HepG2 (cell line): Measurements from ENCODE around the gene RAPGEF6. TPM values are rescaled to one million over a fixed set of nuclear protein-coding genes. Genes with fewer than 3 reads are reported as not detected.

Source experiments
- ATAC-seq: fragments of 200-7000 bp; cut with Tn5 transposase; 3 replicates; pipeline ENCODE4 v1.9.1; 2020; ENCODE audit warnings: mild to moderate bottlenecking, moderate library complexity
- BruUV-seq: library from RNA; stranded (reverse); fragments of 400-500 nt; replicated peaks from 2 replicates; lab custom pipeline; 2021; lab: Mats Ljungman, UMichigan
- CTCF ChIA-PET: fragments of 300-600 bp; formaldehyde crosslinking; extraction: SDS; loops from one replicate; lab custom pipeline; 2021; ENCODE audit warnings: low total read pairs, inconsistent platforms, low intra/inter-chr PET ratio; lab: Yijun Ruan, JAX
- POLR2A ChIA-PET: fragments of 350-600 bp; sonication (Branson Sonifier 250); formaldehyde crosslinking; loops from one replicate; lab custom pipeline; 2020; ENCODE audit warnings: antibody characterized with exemption, inconsistent platforms; lab: Yijun Ruan, JAX
- DNase-seq: peaks from one replicate; pipeline ENCODE4 v3.0.0-alpha.2; 2015; ENCODE audit warnings: low spot score
- FAIRE-seq: peaks from 3 replicates; lab custom pipeline; 2011; peaks lifted over from hg19 to GRCh38; lab: Jason Lieb, UNC
- H2AFZ ChIP-seq: one replicate; pipeline ENCODE4 v1.6.1; 2011; ENCODE audit warnings: low read length, inconsistent platforms
- H3K27ac ChIP-seq: fragments of 300-600 bp; 3 replicates; pipeline ENCODE4 v1.8.0; 2011; ENCODE audit warnings: mixed run types, mild to moderate bottlenecking, mixed read lengths, low read length, inconsistent platforms; ENCODE audit not compliant: insufficient read depth; ENCODE audit errors: extremely low read length
- H3K27me3 ChIP-seq, 2 experiments: fragments of 200-600 bp in 1 of 2; 2 replicates in 1 of 2; 3 replicates in 1 of 2; pipeline versions ENCODE4 v1.6.0 to v1.8.0; 2011; ENCODE audit warnings: low read length in 2 of 2, mild to moderate bottlenecking in 2 of 2, moderate library complexity in 2 of 2, inconsistent platforms in 1 of 2; ENCODE audit not compliant: insufficient read depth in 2 of 2, control insufficient read depth in 1 of 2
- H3K36me3 ChIP-seq, 2 experiments: fragments of 200-600 bp in 1 of 2; replicated peaks in 1 of 2; 2 replicates in 1 of 2; 3 replicates in 1 of 2; pipeline versions ENCODE4 v1.5.1 to v1.8.0; 2011; ENCODE audit warnings: low read length in 2 of 2, inconsistent platforms in 1 of 2; ENCODE audit not compliant: insufficient read depth in 2 of 2, control insufficient read depth in 1 of 2
- H3K4me1 ChIP-seq: 2 replicates; pipeline ENCODE4 v1.5.1; 2012; ENCODE audit warnings: low read length, inconsistent platforms; ENCODE audit not compliant: insufficient read depth
- H3K4me2 ChIP-seq: 2 replicates; pipeline ENCODE4 v1.6.0; 2011; ENCODE audit warnings: low read depth, low read length, inconsistent platforms
- H3K4me3 ChIP-seq, 3 experiments: fragments of 200-600 bp in 1 of 3; sonication (generic), shearing (Covaris generic) in 1 of 3; replicated peaks in 1 of 3; 2 replicates each; pipeline ENCODE4 v1.5.1; 2011 to 2016; ENCODE audit warnings: low read length in 3 of 3, inconsistent platforms in 2 of 3, low read depth in 2 of 3, mild to moderate bottlenecking in 2 of 3, control low read depth in 1 of 3, mixed read lengths in 1 of 3; ENCODE audit not compliant: insufficient read depth in 1 of 3
- H3K79me2 ChIP-seq: one replicate; pipeline ENCODE4 v1.6.1; 2011; ENCODE audit warnings: low read length, inconsistent platforms; ENCODE audit not compliant: insufficient read depth
- H3K9ac ChIP-seq: 2 replicates; pipeline ENCODE4 v1.6.0; 2011; ENCODE audit warnings: mild to moderate bottlenecking, low read depth, low read length, inconsistent platforms; ENCODE audit not compliant: insufficient read depth
- H3K9me3 ChIP-seq: 2 replicates; pipeline ENCODE4 v1.5.1; 2012; ENCODE audit warnings: mild to moderate bottlenecking, low read length
- H4K20me1 ChIP-seq: 2 replicates; pipeline ENCODE4 v1.6.0; 2011; ENCODE audit warnings: inconsistent platforms, mild to moderate bottlenecking, low read length, moderate library complexity; ENCODE audit not compliant: insufficient read depth
- AHDC1 ChIP-seq: sonication (generic); formaldehyde crosslinking; IDR thresholded peaks from 2 replicates; pipeline ENCODE4 v1.5.1; 2020; ENCODE audit warnings: mild to moderate bottlenecking, missing genetic modification reagents, borderline replicate concordance
- CBX5 ChIP-seq: sonication (generic); formaldehyde crosslinking; IDR thresholded peaks from 2 replicates; pipeline ENCODE4 v1.4.0; 2020; ENCODE audit warnings: missing genetic modification reagents, borderline replicate concordance
- CEBPB ChIP-seq: IDR thresholded peaks from 2 replicates; pipeline ENCODE4 v1.6.1; 2011; ENCODE audit warnings: low read depth, low read length, improper control_type of control experiment, borderline replicate concordance
- HINFP ChIP-seq: sonication (generic); formaldehyde crosslinking; IDR thresholded peaks from 2 replicates; pipeline ENCODE4 v1.4.0; 2020; ENCODE audit warnings: low read depth, mild to moderate bottlenecking, missing genetic modification reagents
- KAT8 ChIP-seq: IDR thresholded peaks from 2 replicates; pipeline ENCODE4 v1.6.1; 2016; ENCODE audit warnings: missing genetic modification reagents, missing compliant biosample characterization
- MXD3 ChIP-seq: IDR thresholded peaks from 2 replicates; pipeline ENCODE4 v1.6.1; 2016; ENCODE audit warnings: mild to moderate bottlenecking, missing biosample characterization, missing genetic modification reagents
- NR3C1 ChIP-seq: sonication (generic); formaldehyde crosslinking; IDR thresholded peaks from 2 replicates; pipeline ENCODE4 v1.4.0; 2020; ENCODE audit warnings: missing genetic modification reagents
- POLR2AphosphoS5 ChIP-seq: IDR thresholded peaks from 2 replicates; pipeline ENCODE4 v1.6.1; 2012; ENCODE audit warnings: low read depth, low read length
- RBM22 ChIP-seq: fragments of 200-400 bp; formaldehyde crosslinking; optimal IDR thresholded peaks from 2 replicates; pipeline ENCODE3; 2017; ENCODE audit warnings: mild to moderate bottlenecking, low read length, moderate library complexity
- RFX5 ChIP-seq: IDR thresholded peaks from 2 replicates; pipeline ENCODE4 v1.6.1; 2011; ENCODE audit warnings: low read depth, low read length, improper control_type of control experiment
- TERF1 ChIP-seq: sonication (generic); formaldehyde crosslinking; IDR thresholded peaks from 2 replicates; pipeline ENCODE4 v1.8.0; 2022; ENCODE audit warnings: mild to moderate bottlenecking, missing genetic modification reagents, moderate library complexity
- ZBTB7A ChIP-seq: sonication (generic); formaldehyde crosslinking; IDR thresholded peaks from 2 replicates; pipeline ENCODE4 v1.8.0; 2022; ENCODE audit warnings: mild to moderate bottlenecking, missing genetic modification reagents
- ZBTB8A ChIP-seq: sonication (generic); formaldehyde crosslinking; IDR thresholded peaks from 2 replicates; pipeline ENCODE4 v1.4.0; 2020; ENCODE audit warnings: mild to moderate bottlenecking, low read depth, missing genetic modification reagents, borderline replicate concordance
- WGBS: methylation state at CpG from one replicate; pipeline ENCODE4 v1.1.6; 2017; ENCODE audit warnings: low lambda C conversion rate; 5-methylcytosine and 5-hydroxymethylcytosine counted together
- in situ Hi-C: cut with HindIII; loops from 2 replicates; pipeline ENCODE4 v1.10.0; 2017; ENCODE audit warnings: low pct_unique_long_range_greater_than_20kb; ENCODE audit not compliant: extremely low pct_ligation_motif_present
- intact Hi-C: fragments of 100-400 bp; cut with micrococcal nuclease; formaldehyde crosslinking; loops from one replicate; pipeline ENCODE4 v1.10.0; 2022; ENCODE audit not compliant: unreplicated experiment
- polyA plus RNA-seq, 8 experiments: library from polyadenylated mRNA; depleted of rRNA in 3 of 8; stranded (reverse) in 7 of 8; unstranded in 1 of 8; fragments of >200 nt; fragmentation: Illumina TruSeq in 4 of 8; extraction: Trizol in 4 of 8; gene quantifications; 2 replicates each; pipeline versions ENCODE4 v1.2.1 to v1.2.3, GENCODE V29; 2011 to 2016; ENCODE audit warnings: low read depth in 4 of 8, missing spikeins in 1 of 8, mixed read lengths in 1 of 8; ENCODE audit not compliant: insufficient read depth in 1 of 8
- total RNA-seq, 5 experiments: library from RNA; depleted of rRNA; stranded (reverse); fragments of >200 nt; fragmentation: Illumina TruSeq; extraction: Trizol; gene quantifications; 2 replicates each; pipeline ENCODE4 v1.2.3, GENCODE V29; 2016; ENCODE audit warnings: low read depth in 1 of 5

The RAPGEF6 gene
- total and polyA plus RNA-seq, 2 of the 13 experiments (the other 11 are each of a cell fraction or from before 2014, with no cell fraction given) = 7.7 to 24.6 TPM

- no peak for ATAC-seq
- Histone ChIP-seq H3K9ac (no peak overlapping the region), H3K4me1 (no peaks in the 10 kb centered on the region), H3K4me2 (no peak overlapping the region), H2AFZ (no peak overlapping the region), H4K20me1 (no peaks in the 10 kb centered on the region), H3K27me3 (no peaks in the 10 kb centered on the region), H3K79me2 (no peaks in the 10 kb centered on the region), H3K27ac (no peak overlapping the region), H3K9me3 (no peaks in the 10 kb centered on the region), H3K36me3 (peaks cover 2 to 34% of the 10 kb centered on the region in 2 experiments; a peak in 4 of 5 replicates), H3K4me3 (no peak overlapping the region)
- FAIRE-seq = no peak
- intact Hi-C loops = no loop called here
- WGBS = 97% methylated on average over 3 of the region's 3 CpGs
- in situ Hi-C loops = no loop called here
- ChIA-PET POLR2A (no interaction called here), CTCF (no interaction called here)
- TF ChIP-seq AHDC1 (CRISPR knock-in tag) (no peak), POLR2AphosphoS5 (no peak), ZBTB8A (CRISPR knock-in tag) (no peak), KAT8 (CRISPR knock-in tag) (no peak), RBM22 (no peak), RFX5 (no peak), TERF1 (CRISPR knock-in tag) (no peak), MXD3 (CRISPR knock-in tag) (no peak), NR3C1 (no peak), HINFP (CRISPR knock-in tag) (no peak), CBX5 (no peak), CEBPB (no peak), ZBTB7A (no peak)
- BruUV-seq = no TSS peak
- no peak for DNase-seq
Measured at GRCh38 chr5:131460867-131461572, 174.0 kb downstream of the RAPGEF6 start.
